ENCODE results near the gene OPN1SW. TPM values are rescaled to one million over a fixed set of nuclear protein-coding genes. Genes with fewer than 3 reads are reported as not detected.

Gene OPN1SW
- total and polyA plus RNA-seq, 9 of the 15 experiments (the other 6 are each of a cell fraction or from before 2014, with no cell fraction given), result 0.84 to 1.0 TPM; not detected in 7

DNA sequence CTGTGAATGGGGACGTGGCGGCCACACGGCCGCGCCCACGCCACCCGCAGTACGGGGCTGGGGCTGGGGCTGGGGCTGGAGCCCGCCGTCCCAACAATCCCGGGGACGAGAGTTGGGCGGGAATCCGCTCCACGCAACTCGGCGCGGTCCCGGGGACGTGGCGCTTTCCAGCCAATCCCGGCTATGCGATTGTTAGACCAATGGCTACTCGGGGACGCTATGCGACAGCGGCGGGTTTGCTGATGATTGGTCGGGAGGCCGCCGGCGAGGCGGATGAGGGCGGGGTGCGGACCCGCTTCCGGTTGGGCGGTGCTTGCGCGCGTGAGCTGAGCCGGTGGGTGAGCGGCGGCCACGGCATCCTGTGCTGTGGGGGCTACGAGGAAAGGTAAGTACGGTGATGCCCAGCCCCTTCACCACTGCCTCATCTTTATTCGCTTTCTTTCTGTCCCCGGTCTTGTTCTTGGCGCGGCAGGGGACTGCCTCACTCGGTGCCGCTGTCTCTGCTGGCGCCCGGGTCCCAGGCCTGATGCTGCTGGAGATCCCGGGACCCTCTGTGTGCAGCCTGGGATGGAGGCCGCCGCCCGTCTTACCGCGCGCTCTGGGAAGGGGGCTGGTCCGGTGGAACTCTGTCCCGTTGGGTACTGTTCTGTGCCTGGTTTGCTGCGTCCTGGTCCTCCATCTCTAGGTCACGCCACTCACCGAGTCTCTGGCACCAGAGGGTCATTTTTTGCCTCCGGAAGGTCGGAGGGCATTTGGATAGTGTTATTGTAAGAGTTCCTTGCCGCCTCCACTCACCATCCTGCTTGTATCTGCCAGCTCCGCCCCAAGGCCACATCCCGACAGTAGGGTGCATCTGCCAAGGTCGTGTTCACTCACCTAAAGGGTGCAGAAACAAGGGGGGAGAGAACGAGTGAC, 36.3 kb downstream of the OPN1SW start, which contains the start of gene CALU (continued):
- TF ChIP-seq, protein P1, sequence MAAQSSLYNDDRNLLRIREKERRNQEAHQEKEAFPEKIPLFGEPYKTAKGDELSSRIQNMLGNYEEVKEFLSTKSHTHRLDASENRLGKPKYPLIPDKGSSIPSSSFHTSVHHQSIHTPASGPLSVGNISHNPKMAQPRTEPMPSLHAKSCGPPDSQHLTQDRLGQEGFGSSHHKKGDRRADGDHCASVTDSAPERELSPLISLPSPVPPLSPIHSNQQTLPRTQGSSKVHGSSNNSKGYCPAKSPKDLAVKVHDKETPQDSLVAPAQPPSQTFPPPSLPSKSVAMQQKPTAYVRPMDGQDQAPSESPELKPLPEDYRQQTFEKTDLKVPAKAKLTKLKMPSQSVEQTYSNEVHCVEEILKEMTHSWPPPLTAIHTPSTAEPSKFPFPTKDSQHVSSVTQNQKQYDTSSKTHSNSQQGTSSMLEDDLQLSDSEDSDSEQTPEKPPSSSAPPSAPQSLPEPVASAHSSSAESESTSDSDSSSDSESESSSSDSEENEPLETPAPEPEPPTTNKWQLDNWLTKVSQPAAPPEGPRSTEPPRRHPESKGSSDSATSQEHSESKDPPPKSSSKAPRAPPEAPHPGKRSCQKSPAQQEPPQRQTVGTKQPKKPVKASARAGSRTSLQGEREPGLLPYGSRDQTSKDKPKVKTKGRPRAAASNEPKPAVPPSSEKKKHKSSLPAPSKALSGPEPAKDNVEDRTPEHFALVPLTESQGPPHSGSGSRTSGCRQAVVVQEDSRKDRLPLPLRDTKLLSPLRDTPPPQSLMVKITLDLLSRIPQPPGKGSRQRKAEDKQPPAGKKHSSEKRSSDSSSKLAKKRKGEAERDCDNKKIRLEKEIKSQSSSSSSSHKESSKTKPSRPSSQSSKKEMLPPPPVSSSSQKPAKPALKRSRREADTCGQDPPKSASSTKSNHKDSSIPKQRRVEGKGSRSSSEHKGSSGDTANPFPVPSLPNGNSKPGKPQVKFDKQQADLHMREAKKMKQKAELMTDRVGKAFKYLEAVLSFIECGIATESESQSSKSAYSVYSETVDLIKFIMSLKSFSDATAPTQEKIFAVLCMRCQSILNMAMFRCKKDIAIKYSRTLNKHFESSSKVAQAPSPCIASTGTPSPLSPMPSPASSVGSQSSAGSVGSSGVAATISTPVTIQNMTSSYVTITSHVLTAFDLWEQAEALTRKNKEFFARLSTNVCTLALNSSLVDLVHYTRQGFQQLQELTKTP (IDR thresholded peaks at IDR 0.05; ENCODE audit: low read depth in 1 of 2, partially characterized antibody in 2 of 2), result peak; percentile 3 to 4
- TF ChIP-seq TRIM28 (IDR thresholded peaks at IDR 0.05) (no peak), SP1 (CRISPR knock-in tag; IDR thresholded peaks at IDR 0.05) (peak; percentile 97), GATAD2A (IDR thresholded peaks at IDR 0.05) (peak; percentile 43; the same call in 1 of the 2 replicates), ELF4 (CRISPR knock-in tag; IDR thresholded peaks at IDR 0.05) (no peak), NUFIP1 (IDR thresholded peaks at IDR 0.05; ENCODE audit: partially characterized antibody) (no peak), EWSR1 (IDR thresholded peaks at IDR 0.05; ENCODE audit: borderline replicate concordance, low read depth, partially characterized antibody) (no peak)
- TF ChIP-seq, protein P2, sequence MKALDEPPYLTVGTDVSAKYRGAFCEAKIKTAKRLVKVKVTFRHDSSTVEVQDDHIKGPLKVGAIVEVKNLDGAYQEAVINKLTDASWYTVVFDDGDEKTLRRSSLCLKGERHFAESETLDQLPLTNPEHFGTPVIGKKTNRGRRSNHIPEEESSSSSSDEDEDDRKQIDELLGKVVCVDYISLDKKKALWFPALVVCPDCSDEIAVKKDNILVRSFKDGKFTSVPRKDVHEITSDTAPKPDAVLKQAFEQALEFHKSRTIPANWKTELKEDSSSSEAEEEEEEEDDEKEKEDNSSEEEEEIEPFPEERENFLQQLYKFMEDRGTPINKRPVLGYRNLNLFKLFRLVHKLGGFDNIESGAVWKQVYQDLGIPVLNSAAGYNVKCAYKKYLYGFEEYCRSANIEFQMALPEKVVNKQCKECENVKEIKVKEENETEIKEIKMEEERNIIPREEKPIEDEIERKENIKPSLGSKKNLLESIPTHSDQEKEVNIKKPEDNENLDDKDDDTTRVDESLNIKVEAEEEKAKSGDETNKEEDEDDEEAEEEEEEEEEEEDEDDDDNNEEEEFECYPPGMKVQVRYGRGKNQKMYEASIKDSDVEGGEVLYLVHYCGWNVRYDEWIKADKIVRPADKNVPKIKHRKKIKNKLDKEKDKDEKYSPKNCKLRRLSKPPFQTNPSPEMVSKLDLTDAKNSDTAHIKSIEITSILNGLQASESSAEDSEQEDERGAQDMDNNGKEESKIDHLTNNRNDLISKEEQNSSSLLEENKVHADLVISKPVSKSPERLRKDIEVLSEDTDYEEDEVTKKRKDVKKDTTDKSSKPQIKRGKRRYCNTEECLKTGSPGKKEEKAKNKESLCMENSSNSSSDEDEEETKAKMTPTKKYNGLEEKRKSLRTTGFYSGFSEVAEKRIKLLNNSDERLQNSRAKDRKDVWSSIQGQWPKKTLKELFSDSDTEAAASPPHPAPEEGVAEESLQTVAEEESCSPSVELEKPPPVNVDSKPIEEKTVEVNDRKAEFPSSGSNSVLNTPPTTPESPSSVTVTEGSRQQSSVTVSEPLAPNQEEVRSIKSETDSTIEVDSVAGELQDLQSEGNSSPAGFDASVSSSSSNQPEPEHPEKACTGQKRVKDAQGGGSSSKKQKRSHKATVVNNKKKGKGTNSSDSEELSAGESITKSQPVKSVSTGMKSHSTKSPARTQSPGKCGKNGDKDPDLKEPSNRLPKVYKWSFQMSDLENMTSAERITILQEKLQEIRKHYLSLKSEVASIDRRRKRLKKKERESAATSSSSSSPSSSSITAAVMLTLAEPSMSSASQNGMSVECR (CRISPR knock-in tag; IDR thresholded peaks at IDR 0.05), result peak; percentile 85
- TF ChIP-seq, protein P3, sequence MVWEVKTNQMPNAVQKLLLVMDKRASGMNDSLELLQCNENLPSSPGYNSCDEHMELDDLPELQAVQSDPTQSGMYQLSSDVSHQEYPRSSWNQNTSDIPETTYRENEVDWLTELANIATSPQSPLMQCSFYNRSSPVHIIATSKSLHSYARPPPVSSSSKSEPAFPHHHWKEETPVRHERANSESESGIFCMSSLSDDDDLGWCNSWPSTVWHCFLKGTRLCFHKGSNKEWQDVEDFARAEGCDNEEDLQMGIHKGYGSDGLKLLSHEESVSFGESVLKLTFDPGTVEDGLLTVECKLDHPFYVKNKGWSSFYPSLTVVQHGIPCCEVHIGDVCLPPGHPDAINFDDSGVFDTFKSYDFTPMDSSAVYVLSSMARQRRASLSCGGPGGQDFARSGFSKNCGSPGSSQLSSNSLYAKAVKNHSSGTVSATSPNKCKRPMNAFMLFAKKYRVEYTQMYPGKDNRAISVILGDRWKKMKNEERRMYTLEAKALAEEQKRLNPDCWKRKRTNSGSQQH (CRISPR knock-in tag; IDR thresholded peaks at IDR 0.05), result no peak
- TF ChIP-seq, protein P4, sequence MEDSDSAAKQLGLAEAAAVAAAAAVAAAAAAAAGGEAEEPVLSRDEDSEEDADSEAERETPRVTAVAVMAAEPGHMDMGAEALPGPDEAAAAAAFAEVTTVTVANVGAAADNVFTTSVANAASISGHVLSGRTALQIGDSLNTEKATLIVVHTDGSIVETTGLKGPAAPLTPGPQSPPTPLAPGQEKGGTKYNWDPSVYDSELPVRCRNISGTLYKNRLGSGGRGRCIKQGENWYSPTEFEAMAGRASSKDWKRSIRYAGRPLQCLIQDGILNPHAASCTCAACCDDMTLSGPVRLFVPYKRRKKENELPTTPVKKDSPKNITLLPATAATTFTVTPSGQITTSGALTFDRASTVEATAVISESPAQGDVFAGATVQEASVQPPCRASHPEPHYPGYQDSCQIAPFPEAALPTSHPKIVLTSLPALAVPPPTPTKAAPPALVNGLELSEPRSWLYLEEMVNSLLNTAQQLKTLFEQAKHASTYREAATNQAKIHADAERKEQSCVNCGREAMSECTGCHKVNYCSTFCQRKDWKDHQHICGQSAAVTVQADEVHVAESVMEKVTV (CRISPR knock-in tag; IDR thresholded peaks at IDR 0.05), result no peak

Measured in K562 (cell line).